Endodermal cell (in vitro differentiated cells): ENCODE measurements around the gene MS4A18. TPM values are rescaled to one million over a fixed set of nuclear protein-coding genes. Genes with fewer than 3 reads are reported as not detected.

Source experiments
- DNase-seq: peaks from one replicate; pipeline ENCODE4 v3.0.0-alpha.2; 2017
- H3K27ac ChIP-seq: 2 replicates; pipeline ENCODE4 v1.5.1; 2013; ENCODE audit warnings: mild to moderate bottlenecking, low read depth, low read length, moderate library complexity
- H3K27me3 ChIP-seq: 2 replicates; pipeline ENCODE4 v1.6.1; 2013; ENCODE audit warnings: mild to moderate bottlenecking, low read length, moderate library complexity; ENCODE audit not compliant: insufficient read depth, control insufficient read depth, poor library complexity, severe bottlenecking
- H3K36me3 ChIP-seq: 2 replicates; pipeline ENCODE4 v1.7.0; 2013; ENCODE audit warnings: mild to moderate bottlenecking, low read length, moderate library complexity; ENCODE audit not compliant: control insufficient read depth, insufficient read depth
- H3K4me1 ChIP-seq: one replicate; pipeline ENCODE4 v1.7.0; 2013; ENCODE audit warnings: low read length; ENCODE audit not compliant: control insufficient read depth, insufficient read depth
- H3K4me3 ChIP-seq: 2 replicates; pipeline ENCODE4 v1.5.1; 2013; ENCODE audit warnings: mild to moderate bottlenecking, low read length, moderate library complexity
- H3K9ac ChIP-seq: 2 replicates; pipeline ENCODE4 v1.6.1; 2013; ENCODE audit warnings: mild to moderate bottlenecking, low read length, moderate library complexity; ENCODE audit not compliant: poor library complexity, severe bottlenecking; ENCODE audit errors: extremely low read depth
- H3K9me3 ChIP-seq: 2 replicates; pipeline ENCODE4 v1.6.1; 2013; ENCODE audit warnings: mild to moderate bottlenecking, low read length, moderate library complexity; ENCODE audit not compliant: control insufficient read depth
- H3K27ac Mint-ChIP-seq: 2 replicates; pipeline ENCODE4 v1.8.0; 2020; ENCODE audit warnings: mixed read lengths
- H3K27me3 Mint-ChIP-seq: 2 replicates; pipeline ENCODE4 v1.8.0; 2021; ENCODE audit warnings: mild to moderate bottlenecking, mixed read lengths; ENCODE audit not compliant: insufficient read depth
- H3K36me3 Mint-ChIP-seq: 2 replicates; pipeline ENCODE4 v1.8.0; 2020; ENCODE audit warnings: low read depth, mixed read lengths
- H3K4me1 Mint-ChIP-seq: 2 replicates; pipeline ENCODE4 v1.8.0; 2020; ENCODE audit warnings: mixed read lengths
- H3K4me3 Mint-ChIP-seq: 2 replicates; pipeline ENCODE4 v1.8.0; 2020; ENCODE audit warnings: mild to moderate bottlenecking, moderate library complexity, mixed read lengths
- H3K9me3 Mint-ChIP-seq: 2 replicates; pipeline ENCODE4 v1.8.0; 2020; ENCODE audit warnings: mild to moderate bottlenecking, mixed read lengths
- CTCF ChIP-seq: fragments of 200-600 bp; sonication (generic); conservative IDR thresholded peaks from 2 replicates; pipeline ENCODE4 v1.5.0; 2021; ENCODE audit warnings: antibody characterized with exemption, mild to moderate bottlenecking
- WGBS, 2 experiments: methylation state at CpG; one replicate each; pipeline versions ENCODE4 v1.1.5 to v1.1.7; 2013; ENCODE audit warnings: missing lambda C conversion rate in 2 of 2, mixed read lengths in 1 of 2; ENCODE audit not compliant: insufficient coverage in 1 of 2, insufficient read length in 1 of 2; 5-methylcytosine and 5-hydroxymethylcytosine counted together
- total RNA-seq, 2 donors: library from RNA; stranded (reverse); fragmentation: NEBNext Ultra II Directional in 1 of 2; extraction: Animal tissue kit (Norgen Biotek cat#: 25700) in 1 of 2; gene quantifications; 2 replicates in 1 of 2; 3 replicates in 1 of 2; pipeline ENCODE4 v1.2.1, GENCODE V29; 2021

The MS4A18 gene
- total RNA-seq, 2 donors from 2014 or later, result not detected

- no peak overlapping the region for H3K27ac Mint-ChIP-seq
- no peaks in the 10 kb centered on the region for H3K36me3 Mint-ChIP-seq
- peaks cover 16% of the 10 kb centered on the region for H3K27me3 Mint-ChIP-seq
- no peak overlapping the region for H3K9ac ChIP-seq
- 76 to 100% methylated on average over 1 to 4 of the region's 4 CpGs for WGBS, 2 experiments
- no peak overlapping the region for H3K27ac ChIP-seq
- H3K4me1 Mint-ChIP-seq, result no peaks in the 10 kb centered on the region
- H3K9me3 ChIP-seq, result no peaks in the 10 kb centered on the region
- H3K9me3 Mint-ChIP-seq, result no peaks in the 10 kb centered on the region
- no peak for DNase-seq
- no peak overlapping the region for H3K4me3 ChIP-seq
- TF ChIP-seq CTCF, result no peak
- H3K4me3 Mint-ChIP-seq, result no peak overlapping the region
- H3K4me1 ChIP-seq, result no peaks in the 10 kb centered on the region
- H3K36me3 ChIP-seq, result no peaks in the 10 kb centered on the region
- H3K27me3 ChIP-seq, result no peaks in the 10 kb centered on the region
Measured at GRCh38 chr11:60777106-60777505, 52.6 kb downstream of the MS4A18 start.

GRCh38 chr11:60777572-60777971 is 53.1 kb downstream of the MS4A18 start:
- Mint-ChIP-seq H3K36me3 (no peaks in the 10 kb centered on the region), H3K9me3 (no peaks in the 10 kb centered on the region), H3K4me1 (no peaks in the 10 kb centered on the region), H3K27me3 (peaks cover 16% of the 10 kb centered on the region), H3K27ac (no peak overlapping the region), H3K4me3 (no peak overlapping the region)
- Histone ChIP-seq H3K9me3 (no peaks in the 10 kb centered on the region), H3K9ac (no peak overlapping the region), H3K4me1 (no peaks in the 10 kb centered on the region), H3K36me3 (no peaks in the 10 kb centered on the region), H3K27me3 (no peaks in the 10 kb centered on the region), H3K27ac (no peak overlapping the region), H3K4me3 (no peak overlapping the region)
- DNase-seq, result no peak
- 84 to 92% methylated on average over 2 of the region's 2 CpGs for WGBS, 2 experiments
- no peak for TF ChIP-seq CTCF

- no peak overlapping the region for H3K27ac Mint-ChIP-seq
- H3K27ac ChIP-seq, result no peak overlapping the region
- no peaks in the 10 kb centered on the region for H3K9me3 ChIP-seq
- H3K4me3 ChIP-seq, result no peak overlapping the region
- H3K4me1 ChIP-seq, result no peaks in the 10 kb centered on the region
- no peaks in the 10 kb centered on the region for H3K27me3 ChIP-seq
- no peaks in the 10 kb centered on the region for H3K4me1 Mint-ChIP-seq
- 79 to 100% methylated on average over 1 to 2 of the region's 2 CpGs for WGBS, 2 experiments
- no peak for DNase-seq
- H3K9ac ChIP-seq, result no peak overlapping the region
- H3K4me3 Mint-ChIP-seq, result no peak overlapping the region
- H3K27me3 Mint-ChIP-seq, result peaks cover 5% of the 10 kb centered on the region
- H3K36me3 Mint-ChIP-seq, result no peaks in the 10 kb centered on the region
- TF ChIP-seq CTCF, result no peak
- no peaks in the 10 kb centered on the region for H3K36me3 ChIP-seq
- no peaks in the 10 kb centered on the region for H3K9me3 Mint-ChIP-seq
Measured at GRCh38 chr11:60780065-60780464, 55.5 kb downstream of the MS4A18 start.
